Small intestine (tissue), 7 donors: ENCODE results near the gene ANKS1B. TPM values are rescaled to one million over a fixed set of nuclear protein-coding genes. Genes with fewer than 3 reads are reported as not detected.
A peak's percentile ranks its signal among the peaks of the same experiment; 100 is the strongest.
"Not testable (repeated sequence)": the region's sequence is repeated elsewhere in the genome, so short reads cannot be mapped to it uniquely, and the experiment has no call there.

ENCODE experiments used
- DNase-seq, 2 donors: peaks; one replicate each; pipeline versions ENCODE4 v3.0.0 to v3.0.0-alpha.2; 2013
- FAIRE-seq: peaks from 2 replicates; lab custom pipeline; 2012; peaks lifted over from hg19 to GRCh38; lab: Jason Lieb, UNC
- H3K27ac ChIP-seq, 3 donors: one replicate each; pipeline ENCODE4 v1.5.1; 2013; ENCODE audit warnings: low read length in 2 of 3, mild to moderate bottlenecking in 2 of 3, control low read depth in 1 of 3, inconsistent platforms in 1 of 3, low read depth in 1 of 3, moderate library complexity in 1 of 3
- H3K27me3 ChIP-seq, 3 donors: one replicate each; pipeline ENCODE4 v1.6.1; 2013; ENCODE audit warnings: low read length in 3 of 3, inconsistent platforms in 1 of 3; ENCODE audit not compliant: control insufficient read depth in 3 of 3, insufficient read depth in 3 of 3
- H3K36me3 ChIP-seq, 3 donors: one replicate each; pipeline ENCODE4 v1.6.1; 2013; ENCODE audit warnings: low read length in 3 of 3, inconsistent platforms in 1 of 3, low read depth in 1 of 3, mild to moderate bottlenecking in 1 of 3, moderate library complexity in 1 of 3; ENCODE audit not compliant: control insufficient read depth in 3 of 3, insufficient read depth in 2 of 3
- H3K4me1 ChIP-seq, 3 donors: one replicate each; pipeline ENCODE4 v1.6.1; 2013; ENCODE audit warnings: low read length in 2 of 3, inconsistent platforms in 1 of 3, low read depth in 1 of 3, mild to moderate bottlenecking in 1 of 3, moderate library complexity in 1 of 3; ENCODE audit not compliant: control insufficient read depth in 3 of 3, insufficient read depth in 2 of 3
- H3K4me3 ChIP-seq, 3 donors: one replicate each; pipeline ENCODE4 v1.5.1; 2013; ENCODE audit warnings: low read length in 3 of 3, control low read depth in 1 of 3, inconsistent platforms in 1 of 3, low read depth in 1 of 3, mild to moderate bottlenecking in 1 of 3, moderate library complexity in 1 of 3
- H3K9me3 ChIP-seq, 2 donors: one replicate each; pipeline ENCODE4 v1.6.1; 2013; ENCODE audit warnings: low read depth in 1 of 2, low read length in 1 of 2; ENCODE audit not compliant: control insufficient read depth in 2 of 2, insufficient read depth in 1 of 2
- WGBS, 3 donors: extraction: QIAGEN DNeasy Blood & Tissue Kit; methylation state at CpG; one replicate each; pipeline ENCODE4 v1.1.7; 2013; 5-methylcytosine and 5-hydroxymethylcytosine counted together
- polyA plus RNA-seq, 4 donors: library from polyadenylated mRNA; stranded (reverse) in 3 of 4; unstranded in 1 of 4; fragments of 200-250 nt in 3 of 4; fragments of 120-200 nt in 1 of 4; gene quantifications; one replicate each; pipeline versions ENCODE4 v1.2.1 to v1.2.3, GENCODE V29; 2013
- donor health status: healthy with polysubstance abuse.
- donor health status: control.
- donor health status: control.
- donor health status: Bipolar disorder and iron deficiency.
- donor health status: healthy.

ANKS1B gene
- polyA plus RNA-seq, 4 donors = 0.44 to 0.72 TPM; not detected in 2

- Histone ChIP-seq H3K36me3 (no peaks in the 10 kb centered on the region), H3K27me3 (no peaks in the 10 kb centered on the region), H3K27ac (no peak overlapping the region), H3K4me1 (no peaks in the 10 kb centered on the region), H3K4me3 (no peak overlapping the region), H3K9me3 (no peaks in the 10 kb centered on the region)
- 63 to 70% (median 69%) methylated on average over 2 of the region's 2 CpGs for WGBS, 3 donors
- FAIRE-seq = no peak
- DNase-seq = no peak
Observed at GRCh38 chr12:98977186-98977585, 1007.5 kb downstream of the ANKS1B start.

DNA sequence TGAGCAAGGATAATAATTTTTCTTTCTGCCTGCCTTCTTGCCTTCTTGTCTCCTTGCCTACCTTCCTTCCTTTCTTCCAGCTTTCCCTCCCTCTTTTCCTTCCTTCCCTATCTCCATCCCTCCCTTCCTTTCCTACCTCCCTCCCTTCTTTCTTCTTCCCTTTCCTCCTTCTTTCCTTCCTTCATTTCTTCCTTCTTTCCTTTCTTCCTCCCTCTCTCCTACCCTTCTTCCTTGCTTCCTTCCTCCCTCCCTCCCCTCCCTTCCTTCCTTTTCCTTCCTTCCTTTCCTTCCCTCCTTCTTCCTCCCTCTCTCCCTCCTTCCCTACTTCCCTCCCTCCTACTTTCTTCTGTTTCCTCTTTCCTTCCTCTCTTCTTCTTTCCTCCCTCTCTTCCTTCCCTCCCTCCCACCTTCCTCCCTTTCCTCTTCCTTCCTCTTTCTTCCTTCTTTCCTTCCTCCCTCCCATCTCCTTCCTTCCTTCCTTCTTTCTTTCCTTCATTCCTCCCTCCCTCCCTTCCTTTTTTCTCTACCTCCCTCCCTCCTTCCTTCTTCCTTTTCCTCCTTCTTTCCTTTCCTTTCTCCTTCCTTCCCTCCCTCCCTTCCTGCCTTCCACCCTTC is 1009.9 kb downstream of the ANKS1B start:
- H3K27ac ChIP-seq = no peak overlapping the region
- H3K4me1 ChIP-seq = no peaks in the 10 kb centered on the region
- H3K27me3 ChIP-seq = no peaks in the 10 kb centered on the region
- H3K36me3 ChIP-seq = no peaks in the 10 kb centered on the region
- no peaks in the 10 kb centered on the region for H3K9me3 ChIP-seq
- H3K4me3 ChIP-seq = no peak overlapping the region
- FAIRE-seq = no peak
- DNase-seq = no peak

DNA sequence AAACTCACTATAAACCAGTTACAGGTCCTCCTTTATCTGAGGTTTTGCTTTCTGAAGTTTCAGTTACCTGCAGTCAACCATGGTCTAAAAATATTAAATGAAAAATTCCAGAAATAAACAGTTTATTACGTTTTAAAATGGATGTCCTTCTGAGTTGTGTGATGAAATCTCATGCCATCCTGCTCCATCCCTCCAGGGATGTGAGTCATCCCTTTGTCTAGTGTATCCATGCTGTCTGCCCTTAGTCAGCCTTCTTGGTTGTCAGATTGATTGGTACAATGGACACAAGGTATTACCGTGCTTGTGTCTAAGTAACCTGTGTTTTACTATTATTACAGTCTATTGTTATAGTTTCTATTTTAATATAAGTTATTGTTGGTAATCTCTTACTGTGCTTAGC is 1011.3 kb downstream of the ANKS1B start:
- Histone ChIP-seq H3K4me1 (no peaks in the 10 kb centered on the region), H3K9me3 (no peaks in the 10 kb centered on the region), H3K27ac (no peak overlapping the region), H3K27me3 (no peaks in the 10 kb centered on the region), H3K4me3 (no peak overlapping the region), H3K36me3 (no peaks in the 10 kb centered on the region)
- no peak for DNase-seq
- no peak for FAIRE-seq
- WGBS, 3 donors = 60 to 74% (median 63%) methylated on average over 2 of the region's 2 CpGs

- Histone ChIP-seq H3K4me3 (no peak overlapping the region), H3K9me3 (no peaks in the 10 kb centered on the region), H3K27ac (no peak overlapping the region), H3K36me3 (no peaks in the 10 kb centered on the region), H3K4me1 (no peaks in the 10 kb centered on the region), H3K27me3 (no peaks in the 10 kb centered on the region)
- no peak for FAIRE-seq
- DNase-seq = no peak
Observed at GRCh38 chr12:98970950-98971349, 1013.8 kb downstream of the ANKS1B start.

DNA sequence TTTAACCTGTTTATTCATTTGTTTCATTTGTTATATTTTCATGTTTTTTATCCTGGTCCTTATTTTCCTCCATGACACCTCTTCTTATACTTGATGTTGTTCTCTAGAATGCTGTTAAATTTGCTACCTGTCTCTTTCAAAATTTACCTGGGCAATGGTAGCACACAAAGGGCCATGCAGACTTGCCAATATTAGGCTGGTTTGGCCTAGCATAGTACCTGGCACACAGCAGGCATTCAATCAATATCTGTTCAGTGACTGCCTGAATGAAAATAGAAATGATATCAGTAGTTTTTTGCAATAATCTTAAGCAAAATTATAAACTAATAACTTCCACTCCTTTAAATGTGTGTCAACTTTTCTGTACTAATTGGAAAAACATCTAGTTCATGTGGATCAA is 1014.5 kb downstream of the ANKS1B start:
- Histone ChIP-seq H3K27ac (no peak overlapping the region), H3K9me3 (no peaks in the 10 kb centered on the region), H3K36me3 (no peaks in the 10 kb centered on the region), H3K27me3 (no peaks in the 10 kb centered on the region), H3K4me3 (no peak overlapping the region), H3K4me1 (no peaks in the 10 kb centered on the region)
- no peak for DNase-seq
- no peak for FAIRE-seq

DNA sequence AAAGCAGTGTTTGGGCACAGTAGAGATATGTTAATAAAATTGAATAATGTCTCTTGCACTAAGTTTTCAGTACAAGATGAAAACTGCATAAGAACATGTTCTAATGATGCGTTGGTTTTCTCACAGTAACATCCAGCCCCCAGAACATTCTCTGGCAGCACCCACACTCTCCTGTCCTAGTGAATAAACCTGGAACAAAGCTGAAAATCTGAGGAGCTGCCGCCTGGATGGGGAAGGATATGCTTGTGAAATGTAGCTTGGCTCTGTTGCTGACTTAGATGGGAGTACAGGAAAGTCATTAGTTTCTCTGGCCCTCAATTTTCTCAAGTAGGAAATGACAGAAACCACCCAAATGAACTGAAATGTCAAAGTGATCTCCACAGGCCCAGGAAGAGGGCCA is 1015.8 kb downstream of the ANKS1B start:
- no peaks in the 10 kb centered on the region for H3K9me3 ChIP-seq
- no peak overlapping the region for H3K4me3 ChIP-seq
- no peak for DNase-seq
- no peak for FAIRE-seq
- no peaks in the 10 kb centered on the region for H3K27me3 ChIP-seq
- no peak overlapping the region for H3K27ac ChIP-seq
- H3K4me1 ChIP-seq = no peaks in the 10 kb centered on the region
- H3K36me3 ChIP-seq = no peaks in the 10 kb centered on the region
- WGBS, 3 donors = 84 to 88% (median 85%) methylated on average over 2 of the region's 2 CpGs

- H3K4me3 ChIP-seq, H3K36me3 ChIP-seq, H3K9me3 ChIP-seq, H3K27ac ChIP-seq, H3K4me1 ChIP-seq, FAIRE-seq, H3K27me3 ChIP-seq, DNase-seq: not testable (repeated sequence)
- WGBS, 3 donors = 89 to 95% (median 93%) methylated on average over 5 of the region's 5 CpGs
Observed at GRCh38 chr12:98957135-98957534, 1027.6 kb downstream of the ANKS1B start.

GRCh38 chr12:98955284-98955683 is 1029.5 kb downstream of the ANKS1B start:
- H3K4me1 ChIP-seq = no peaks in the 10 kb centered on the region
- no peaks in the 10 kb centered on the region for H3K27me3 ChIP-seq
- FAIRE-seq (no peak), DNase-seq (peak in 1 of 2 donors; percentile 6)
- 31 to 39% (median 33%) methylated on average over 4 of the region's 4 CpGs for WGBS, 3 donors
- H3K36me3 ChIP-seq = no peaks in the 10 kb centered on the region
- no peak overlapping the region for H3K27ac ChIP-seq
- no peak overlapping the region for H3K4me3 ChIP-seq
- H3K9me3 ChIP-seq = peaks cover 0 to 6% of the 10 kb centered on the region in 2 donors

- FAIRE-seq (no peak), DNase-seq (no peak)
- H3K27ac ChIP-seq = no peak overlapping the region
- 52 to 88% (median 74%) methylated on average over 1 of the region's 1 CpG for WGBS, 3 donors
- H3K4me1 ChIP-seq = no peaks in the 10 kb centered on the region
- H3K36me3 ChIP-seq = no peaks in the 10 kb centered on the region
- H3K9me3 ChIP-seq = no peaks in the 10 kb centered on the region
- no peaks in the 10 kb centered on the region for H3K27me3 ChIP-seq
- H3K4me3 ChIP-seq = no peak overlapping the region
Observed at GRCh38 chr12:98954506-98954905, 1030.2 kb downstream of the ANKS1B start.
